WTC11 (cell line): Measurements from ENCODE around the gene NPVF. TPM values are rescaled to one million over a fixed set of nuclear protein-coding genes. Genes with fewer than 3 reads are reported as not detected.

Source experiments
- ATAC-seq: fragments of 200-7000 bp; cut with Tn5 transposase; 2 replicates; pipeline ENCODE4 v1.10.0; 2021; ENCODE audit warnings: mild to moderate bottlenecking, moderate library complexity
- CTCF ChIA-PET: fragments of 300-600 bp; sonication (Branson Sonifier 250); formaldehyde crosslinking; loops from one replicate; lab custom pipeline; 2021; ENCODE audit warnings: antibody characterized with exemption; lab: Charles Lee
- POLR2A ChIA-PET: fragments of 350-600 bp; sonication (Branson Sonifier 250); formaldehyde crosslinking; loops from one replicate; lab custom pipeline; 2021; ENCODE audit warnings: antibody characterized with exemption; lab: Charles Lee
- DNase-seq: peaks from one replicate; pipeline ENCODE4 v3.0.0; 2021; ENCODE audit warnings: low spot score
- H3K27ac Mint-ChIP-seq: 2 replicates; pipeline ENCODE4 v1.8.0; 2021; ENCODE audit warnings: mixed read lengths
- H3K27me3 Mint-ChIP-seq: 2 replicates; pipeline ENCODE4 v1.8.0; 2021; ENCODE audit warnings: low read depth, mild to moderate bottlenecking, moderate library complexity, mixed read lengths
- H3K36me3 Mint-ChIP-seq: 2 replicates; pipeline ENCODE4 v1.8.0; 2021; ENCODE audit warnings: mixed read lengths
- H3K4me1 Mint-ChIP-seq: 2 replicates; pipeline ENCODE4 v1.8.0; 2022; ENCODE audit warnings: mixed read lengths
- H3K4me3 Mint-ChIP-seq: 2 replicates; pipeline ENCODE4 v1.8.0; 2021; ENCODE audit warnings: mild to moderate bottlenecking, moderate library complexity, mixed read lengths
- H3K9me3 Mint-ChIP-seq: 2 replicates; pipeline ENCODE4 v1.8.0; 2021; ENCODE audit warnings: mixed read lengths
- CBFB ChIP-seq: sonication (generic); formaldehyde crosslinking; IDR thresholded peaks from 2 replicates; pipeline ENCODE4 v1.8.1; 2022; ENCODE audit warnings: mild to moderate bottlenecking, low read depth, missing genetic modification reagents
- CREB1 ChIP-seq: sonication (generic); formaldehyde crosslinking; IDR thresholded peaks from 2 replicates; pipeline ENCODE4 v1.8.0; 2023; ENCODE audit warnings: mild to moderate bottlenecking, missing genetic modification reagents
- CREM ChIP-seq: sonication (generic); formaldehyde crosslinking; IDR thresholded peaks from 2 replicates; pipeline ENCODE4 v1.8.1; 2022; ENCODE audit warnings: mild to moderate bottlenecking, missing genetic modification reagents, moderate library complexity
- GTF2I ChIP-seq: fragments of 250-450 bp; sonication (Bioruptor Pico); conservative IDR thresholded peaks from 2 replicates; pipeline ENCODE4 v1.4.0; 2021; ENCODE audit warnings: mild to moderate bottlenecking
- MYBL2 ChIP-seq: sonication (generic); formaldehyde crosslinking; IDR thresholded peaks from 2 replicates; pipeline ENCODE4 v1.8.1; 2023; ENCODE audit warnings: mild to moderate bottlenecking, moderate library complexity, missing genetic modification reagents
- NR2C2 ChIP-seq: sonication (generic); formaldehyde crosslinking; IDR thresholded peaks from 2 replicates; pipeline ENCODE4 v1.8.0; 2022; ENCODE audit warnings: mild to moderate bottlenecking, missing genetic modification reagents
- OVOL2 ChIP-seq: fragments of 250-450 bp; sonication (Bioruptor Pico); IDR thresholded peaks from 2 replicates; pipeline ENCODE4 v1.9.0; 2021; ENCODE audit warnings: mild to moderate bottlenecking, borderline replicate concordance
- SMAD3 ChIP-seq: sonication (generic); formaldehyde crosslinking; IDR thresholded peaks from 2 replicates; pipeline ENCODE4 v1.8.0; 2022; ENCODE audit warnings: missing genetic modification reagents, mild to moderate bottlenecking, borderline replicate concordance
- SP1 ChIP-seq: sonication (generic); formaldehyde crosslinking; conservative IDR thresholded peaks from 2 replicates; pipeline ENCODE4 v1.8.1; 2022; ENCODE audit warnings: missing genetic modification reagents
- ZBTB21 ChIP-seq: sonication (generic); formaldehyde crosslinking; IDR thresholded peaks from 2 replicates; pipeline ENCODE4 v1.8.1; 2023; ENCODE audit warnings: mild to moderate bottlenecking, missing genetic modification reagents, borderline replicate concordance
- total RNA-seq: library from RNA; stranded (reverse); gene quantifications from 3 replicates; pipeline ENCODE4 v1.2.3, GENCODE V29; 2021
- TF ChIP-seq, protein P1 (sequence below): fragments of 250-450 bp; sonication (Bioruptor Pico); IDR thresholded peaks from 2 replicates; pipeline ENCODE4 v1.9.0; 2021; ENCODE audit warnings: mild to moderate bottlenecking
- TF ChIP-seq, protein P2 (sequence below): sonication (generic); formaldehyde crosslinking; IDR thresholded peaks from 2 replicates; pipeline ENCODE4 v1.8.1; 2022; ENCODE audit warnings: mild to moderate bottlenecking, moderate library complexity, missing genetic modification reagents
- TF ChIP-seq, protein P3 (sequence below): sonication (generic); formaldehyde crosslinking; IDR thresholded peaks from 2 replicates; pipeline ENCODE4 v1.8.1; 2022; ENCODE audit warnings: low read depth, missing genetic modification reagents, borderline replicate concordance
- TF ChIP-seq, protein P4 (sequence below): sonication (generic); formaldehyde crosslinking; IDR thresholded peaks from 2 replicates; pipeline ENCODE4 v1.8.1; 2023; ENCODE audit warnings: mild to moderate bottlenecking, missing genetic modification reagents, moderate library complexity
- TF ChIP-seq, protein P5 (sequence below): sonication (generic); formaldehyde crosslinking; IDR thresholded peaks from 2 replicates; pipeline ENCODE4 v1.8.1; 2023; ENCODE audit warnings: mild to moderate bottlenecking, missing genetic modification reagents
- TF ChIP-seq, protein P6 (sequence below): fragments of 250-450 bp; sonication (Bioruptor Pico); IDR thresholded peaks from 2 replicates; pipeline ENCODE4 v1.9.0; 2021; ENCODE audit warnings: moderate library complexity, mild to moderate bottlenecking, inconsistent platforms, borderline replicate concordance
- TF ChIP-seq, protein P7 (sequence below): sonication (generic); formaldehyde crosslinking; IDR thresholded peaks from 2 replicates; pipeline ENCODE4 v1.8.0; 2023; ENCODE audit warnings: mild to moderate bottlenecking, missing genetic modification reagents
- TF ChIP-seq, protein P8 (sequence below): fragments of 250-450 bp; sonication (Bioruptor Pico); conservative IDR thresholded peaks from 2 replicates; pipeline ENCODE4 v1.9.0; 2021; ENCODE audit warnings: mild to moderate bottlenecking

NPVF gene
- total RNA-seq, 1 experiment from 2014 or later, result not detected

DNA sequence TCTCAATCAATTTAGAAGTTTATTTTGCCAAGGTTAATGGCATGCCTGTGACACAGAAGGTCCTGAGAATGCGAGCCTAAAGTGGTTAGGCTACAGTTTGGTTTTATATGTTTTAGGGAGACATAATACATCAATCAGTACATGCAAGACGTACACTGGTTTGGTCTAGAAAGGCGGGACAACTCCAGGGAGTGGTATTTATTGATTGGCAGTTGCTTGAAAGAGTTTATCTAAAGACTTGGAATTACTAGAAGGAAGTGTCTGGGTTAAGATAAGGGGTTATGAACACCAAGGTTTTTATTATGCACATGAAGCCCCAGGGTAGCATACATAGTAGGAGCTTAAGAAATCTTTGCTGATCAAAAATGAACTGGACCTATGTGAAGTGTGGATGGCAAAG lies 21.5 kb downstream of the NPVF start:
- H3K27ac Mint-ChIP-seq, result no peak overlapping the region
- CTCF ChIA-PET, result interaction anchor here (2.6 kb wide), 1 partner anchor 10 kb away, joined by 14 read pairs; no protein-coding TSS in a partner anchor
- no peak for DNase-seq
- no peak for TF ChIP-seq SP1 (CRISPR knock-in tag)
- TF ChIP-seq, protein P1, sequence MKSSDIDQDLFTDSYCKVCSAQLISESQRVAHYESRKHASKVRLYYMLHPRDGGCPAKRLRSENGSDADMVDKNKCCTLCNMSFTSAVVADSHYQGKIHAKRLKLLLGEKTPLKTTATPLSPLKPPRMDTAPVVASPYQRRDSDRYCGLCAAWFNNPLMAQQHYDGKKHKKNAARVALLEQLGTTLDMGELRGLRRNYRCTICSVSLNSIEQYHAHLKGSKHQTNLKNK (CRISPR knock-in tag), result no peak
- TF ChIP-seq CREM, result no peak
- TF ChIP-seq, protein P2, sequence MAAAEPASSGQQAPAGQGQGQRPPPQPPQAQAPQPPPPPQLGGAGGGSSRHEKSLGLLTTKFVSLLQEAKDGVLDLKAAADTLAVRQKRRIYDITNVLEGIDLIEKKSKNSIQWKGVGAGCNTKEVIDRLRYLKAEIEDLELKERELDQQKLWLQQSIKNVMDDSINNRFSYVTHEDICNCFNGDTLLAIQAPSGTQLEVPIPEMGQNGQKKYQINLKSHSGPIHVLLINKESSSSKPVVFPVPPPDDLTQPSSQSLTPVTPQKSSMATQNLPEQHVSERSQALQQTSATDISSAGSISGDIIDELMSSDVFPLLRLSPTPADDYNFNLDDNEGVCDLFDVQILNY (CRISPR knock-in tag), result no peak
- TF ChIP-seq ZBTB21 (CRISPR knock-in tag), result no peak
- TF ChIP-seq, protein P3, sequence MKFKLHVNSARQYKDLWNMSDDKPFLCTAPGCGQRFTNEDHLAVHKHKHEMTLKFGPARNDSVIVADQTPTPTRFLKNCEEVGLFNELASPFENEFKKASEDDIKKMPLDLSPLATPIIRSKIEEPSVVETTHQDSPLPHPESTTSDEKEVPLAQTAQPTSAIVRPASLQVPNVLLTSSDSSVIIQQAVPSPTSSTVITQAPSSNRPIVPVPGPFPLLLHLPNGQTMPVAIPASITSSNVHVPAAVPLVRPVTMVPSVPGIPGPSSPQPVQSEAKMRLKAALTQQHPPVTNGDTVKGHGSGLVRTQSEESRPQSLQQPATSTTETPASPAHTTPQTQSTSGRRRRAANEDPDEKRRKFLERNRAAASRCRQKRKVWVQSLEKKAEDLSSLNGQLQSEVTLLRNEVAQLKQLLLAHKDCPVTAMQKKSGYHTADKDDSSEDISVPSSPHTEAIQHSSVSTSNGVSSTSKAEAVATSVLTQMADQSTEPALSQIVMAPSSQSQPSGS (CRISPR knock-in tag), result no peak
- TF ChIP-seq NR2C2 (CRISPR knock-in tag), result no peak
- TF ChIP-seq, protein P4, sequence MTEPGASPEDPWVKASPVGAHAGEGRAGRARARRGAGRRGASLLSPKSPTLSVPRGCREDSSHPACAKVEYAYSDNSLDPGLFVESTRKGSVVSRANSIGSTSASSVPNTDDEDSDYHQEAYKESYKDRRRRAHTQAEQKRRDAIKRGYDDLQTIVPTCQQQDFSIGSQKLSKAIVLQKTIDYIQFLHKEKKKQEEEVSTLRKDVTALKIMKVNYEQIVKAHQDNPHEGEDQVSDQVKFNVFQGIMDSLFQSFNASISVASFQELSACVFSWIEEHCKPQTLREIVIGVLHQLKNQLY, result no peak
- TF ChIP-seq, protein P5, sequence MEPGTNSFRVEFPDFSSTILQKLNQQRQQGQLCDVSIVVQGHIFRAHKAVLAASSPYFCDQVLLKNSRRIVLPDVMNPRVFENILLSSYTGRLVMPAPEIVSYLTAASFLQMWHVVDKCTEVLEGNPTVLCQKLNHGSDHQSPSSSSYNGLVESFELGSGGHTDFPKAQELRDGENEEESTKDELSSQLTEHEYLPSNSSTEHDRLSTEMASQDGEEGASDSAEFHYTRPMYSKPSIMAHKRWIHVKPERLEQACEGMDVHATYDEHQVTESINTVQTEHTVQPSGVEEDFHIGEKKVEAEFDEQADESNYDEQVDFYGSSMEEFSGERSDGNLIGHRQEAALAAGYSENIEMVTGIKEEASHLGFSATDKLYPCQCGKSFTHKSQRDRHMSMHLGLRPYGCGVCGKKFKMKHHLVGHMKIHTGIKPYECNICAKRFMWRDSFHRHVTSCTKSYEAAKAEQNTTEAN (CRISPR knock-in tag), result no peak
- TF ChIP-seq SMAD3 (CRISPR knock-in tag), result no peak
- no peak for TF ChIP-seq GTF2I (CRISPR knock-in tag)
- TF ChIP-seq, protein P6, sequence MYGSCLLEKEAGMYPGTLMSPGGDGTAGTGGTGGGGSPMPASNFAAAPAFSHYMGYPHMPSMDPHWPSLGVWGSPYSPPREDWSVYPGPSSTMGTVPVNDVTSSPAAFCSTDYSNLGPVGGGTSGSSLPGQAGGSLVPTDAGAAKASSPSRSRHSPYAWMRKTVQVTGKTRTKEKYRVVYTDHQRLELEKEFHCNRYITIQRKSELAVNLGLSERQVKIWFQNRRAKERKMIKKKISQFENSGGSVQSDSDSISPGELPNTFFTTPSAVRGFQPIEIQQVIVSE (CRISPR knock-in tag), result no peak
- TF ChIP-seq, protein P7, sequence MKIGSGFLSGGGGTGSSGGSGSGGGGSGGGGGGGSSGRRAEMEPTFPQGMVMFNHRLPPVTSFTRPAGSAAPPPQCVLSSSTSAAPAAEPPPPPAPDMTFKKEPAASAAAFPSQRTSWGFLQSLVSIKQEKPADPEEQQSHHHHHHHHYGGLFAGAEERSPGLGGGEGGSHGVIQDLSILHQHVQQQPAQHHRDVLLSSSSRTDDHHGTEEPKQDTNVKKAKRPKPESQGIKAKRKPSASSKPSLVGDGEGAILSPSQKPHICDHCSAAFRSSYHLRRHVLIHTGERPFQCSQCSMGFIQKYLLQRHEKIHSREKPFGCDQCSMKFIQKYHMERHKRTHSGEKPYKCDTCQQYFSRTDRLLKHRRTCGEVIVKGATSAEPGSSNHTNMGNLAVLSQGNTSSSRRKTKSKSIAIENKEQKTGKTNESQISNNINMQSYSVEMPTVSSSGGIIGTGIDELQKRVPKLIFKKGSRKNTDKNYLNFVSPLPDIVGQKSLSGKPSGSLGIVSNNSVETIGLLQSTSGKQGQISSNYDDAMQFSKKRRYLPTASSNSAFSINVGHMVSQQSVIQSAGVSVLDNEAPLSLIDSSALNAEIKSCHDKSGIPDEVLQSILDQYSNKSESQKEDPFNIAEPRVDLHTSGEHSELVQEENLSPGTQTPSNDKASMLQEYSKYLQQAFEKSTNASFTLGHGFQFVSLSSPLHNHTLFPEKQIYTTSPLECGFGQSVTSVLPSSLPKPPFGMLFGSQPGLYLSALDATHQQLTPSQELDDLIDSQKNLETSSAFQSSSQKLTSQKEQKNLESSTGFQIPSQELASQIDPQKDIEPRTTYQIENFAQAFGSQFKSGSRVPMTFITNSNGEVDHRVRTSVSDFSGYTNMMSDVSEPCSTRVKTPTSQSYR (CRISPR knock-in tag), result no peak
- TF ChIP-seq CBFB (CRISPR knock-in tag), result no peak
- no peak for TF ChIP-seq CREB1 (CRISPR knock-in tag)
- TF ChIP-seq, protein P8, sequence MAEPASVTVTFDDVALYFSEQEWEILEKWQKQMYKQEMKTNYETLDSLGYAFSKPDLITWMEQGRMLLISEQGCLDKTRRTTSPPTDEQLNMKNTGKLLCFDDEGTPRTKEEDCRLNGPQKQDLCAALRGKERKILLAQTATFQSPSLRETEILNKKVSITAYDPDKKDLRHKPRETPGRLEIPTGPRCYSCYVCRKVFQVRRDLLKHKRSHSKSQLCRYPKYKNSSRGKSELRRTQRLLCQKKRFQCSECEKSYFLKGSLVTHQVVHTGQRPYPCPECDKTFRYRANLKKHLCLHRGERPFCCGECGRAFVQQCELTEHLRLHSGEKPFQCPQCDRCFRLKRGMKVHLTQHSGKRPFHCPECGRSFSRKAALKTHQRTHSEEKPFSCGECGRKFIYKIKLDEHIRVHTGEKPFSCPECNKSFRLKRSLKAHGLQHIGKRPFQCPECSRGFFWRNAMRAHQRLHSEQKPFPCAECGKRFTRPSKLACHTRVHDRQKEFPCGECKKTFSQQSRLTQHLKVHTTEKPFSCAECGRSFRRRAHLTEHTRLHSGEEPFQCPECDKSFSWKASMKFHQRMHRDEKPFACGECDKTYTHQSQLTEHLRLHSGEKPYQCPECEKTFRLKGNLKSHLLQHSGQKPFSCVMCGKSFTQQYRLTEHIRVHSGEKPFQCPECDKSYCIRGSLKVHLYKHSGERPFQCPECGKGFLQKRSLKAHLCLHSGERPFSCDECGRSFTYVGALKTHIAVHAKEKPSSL, result no peak
- no peak for TF ChIP-seq MYBL2 (CRISPR knock-in tag)
- no peak for TF ChIP-seq OVOL2 (CRISPR knock-in tag)
- TF ChIP-seq, all 79 proteins: peak for 0
- no peaks in the 10 kb centered on the region for H3K36me3 Mint-ChIP-seq
- POLR2A ChIA-PET, result no interaction called here
- no peaks in the 10 kb centered on the region; the same call in 1 of the 2 replicates for H3K27me3 Mint-ChIP-seq
- peaks cover 18% of the 10 kb centered on the region for H3K9me3 Mint-ChIP-seq
- H3K4me1 Mint-ChIP-seq, result no peaks in the 10 kb centered on the region
- ATAC-seq, result no peak
- H3K4me3 Mint-ChIP-seq, result no peak overlapping the region
